CD4-positive, alpha-beta T cell (primary cell): ENCODE results near the gene ZNF280B. TPM values are rescaled to one million over a fixed set of nuclear protein-coding genes. Genes with fewer than 3 reads are reported as not detected.
"Not testable (repeated sequence)": the region's sequence is repeated elsewhere in the genome, so short reads cannot be mapped to it uniquely, and the experiment has no call there.

Source experiments
- ATAC-seq: fragments of 200-7000 bp; cut with Tn5 transposase; one replicate; pipeline ENCODE4 v1.10.0; 2022; ENCODE audit warnings: mild to moderate bottlenecking; ENCODE audit not compliant: poor library complexity
- CTCF ChIA-PET: fragments of 350-600 bp; sonication (Branson Sonifier 250); formaldehyde crosslinking; loops from one replicate; lab custom pipeline; 2021; ENCODE audit warnings: antibody characterized with exemption, inconsistent platforms; lab: Charles Lee
- POLR2A ChIA-PET: fragments of 350-600 bp; sonication (Branson Sonifier 250); formaldehyde crosslinking; loops from one replicate; lab custom pipeline; 2021; ENCODE audit warnings: antibody characterized with exemption, inconsistent platforms; lab: Charles Lee
- DNase-seq, 14 experiments: peaks; one replicate each; pipeline ENCODE4 v3.0.0-alpha.2; 2013 to 2020; ENCODE audit warnings: mixed read lengths in 2 of 14
- H3K27ac ChIP-seq, 2 donors: one replicate each; pipeline versions ENCODE4 v1.5.1 to v1.7.0; 2013; ENCODE audit warnings: low read length in 2 of 2, low read depth in 1 of 2, mild to moderate bottlenecking in 1 of 2
- H3K27me3 ChIP-seq, 2 experiments: 1 replicate in 1 of 2; 2 replicates in 1 of 2; pipeline versions ENCODE4 v1.6.1 to v1.7.0; 2013; ENCODE audit warnings: low read length in 2 of 2, control low read depth in 1 of 2, mild to moderate bottlenecking in 1 of 2, moderate library complexity in 1 of 2; ENCODE audit not compliant: insufficient read depth in 2 of 2, control insufficient read depth in 1 of 2
- H3K36me3 ChIP-seq: one replicate; pipeline ENCODE4 v1.6.1; 2013; ENCODE audit warnings: low read length, control low read depth; ENCODE audit not compliant: insufficient read depth
- H3K4me1 ChIP-seq: one replicate; pipeline ENCODE4 v1.6.1; 2013; ENCODE audit warnings: low read length, control low read depth; ENCODE audit not compliant: insufficient read depth
- H3K4me3 ChIP-seq: one replicate; pipeline ENCODE4 v1.5.1; 2013; ENCODE audit warnings: mild to moderate bottlenecking, low read length, moderate library complexity
- H3K9me3 ChIP-seq, 2 experiments: 1 replicate in 1 of 2; 2 replicates in 1 of 2; pipeline versions ENCODE4 v1.6.1 to v1.7.0; 2013; ENCODE audit warnings: low read length in 2 of 2, mild to moderate bottlenecking in 2 of 2, control low read depth in 1 of 2, moderate library complexity in 1 of 2; ENCODE audit not compliant: control insufficient read depth in 1 of 2, insufficient read depth in 1 of 2
- H3K27ac Mint-ChIP-seq: one replicate; pipeline ENCODE4 v1.8.0; 2020; ENCODE audit warnings: mixed read lengths
- H3K27me3 Mint-ChIP-seq: one replicate; pipeline ENCODE4 v1.8.0; 2021; ENCODE audit warnings: mixed read lengths
- H3K36me3 Mint-ChIP-seq: one replicate; pipeline ENCODE4 v1.8.0; 2021; ENCODE audit warnings: low read depth, mixed read lengths
- H3K4me1 Mint-ChIP-seq: one replicate; pipeline ENCODE4 v1.8.0; 2021; ENCODE audit warnings: low read depth, mixed read lengths
- H3K4me3 Mint-ChIP-seq: one replicate; pipeline ENCODE4 v1.8.0; 2020; ENCODE audit warnings: mild to moderate bottlenecking, mixed read lengths
- H3K9me3 Mint-ChIP-seq: one replicate; pipeline ENCODE4 v1.8.0; 2020; ENCODE audit warnings: mixed read lengths
- CTCF ChIP-seq: fragments of 200-600 bp; IDR thresholded peaks from one replicate; pipeline ENCODE4 v1.8.0; 2022; ENCODE audit warnings: antibody characterized with exemption, mild to moderate bottlenecking
- intact Hi-C, 2 experiments: fragments of 100-400 bp; cut with DNase I in 1 of 2; cut with micrococcal nuclease in 1 of 2; formaldehyde crosslinking; loops; one replicate each; pipeline versions ENCODE4 v1.15.1 to v1.9.0; 2023 to 2025; cut with DNase I, micrococcal nuclease
- total RNA-seq, 174 experiments: library from RNA in 2 of 174; stranded (reverse) in 2 of 174; gene quantifications; one replicate each; pipeline ENCODE4 v1.2.3 and lab custom pipeline; 2021 to 2026

ZNF280B gene
- total RNA-seq, 2 experiments from 2014 or later: 1.0 to 1.2 TPM

GRCh38 chr22:22516992-22517391 is 8.4 kb upstream of the ZNF280B start:
- peaks cover 64% of the 10 kb centered on the region for H3K27me3 Mint-ChIP-seq
- no peak for DNase-seq
- peaks cover 0 to 5% of the 10 kb centered on the region in 2 experiments for H3K27me3 ChIP-seq
- H3K9me3 ChIP-seq: no peaks in the 10 kb centered on the region
- POLR2A ChIA-PET: no interaction called here
- H3K4me1 ChIP-seq: no peaks in the 10 kb centered on the region
- H3K9me3 Mint-ChIP-seq: no peaks in the 10 kb centered on the region
- no peak overlapping the region for H3K27ac ChIP-seq
- H3K36me3 Mint-ChIP-seq: no peaks in the 10 kb centered on the region
- no peak for ATAC-seq
- TF ChIP-seq CTCF: no peak
- no peak overlapping the region for H3K27ac Mint-ChIP-seq
- no peaks in the 10 kb centered on the region for H3K36me3 ChIP-seq
- H3K4me1 Mint-ChIP-seq: no peaks in the 10 kb centered on the region
- no peak overlapping the region for H3K4me3 ChIP-seq
- H3K4me3 Mint-ChIP-seq: no peak overlapping the region
- CTCF ChIA-PET: interaction anchor here (1.0 kb wide), 1 partner anchor 12 kb away, joined by 3 read pairs; no protein-coding TSS in a partner anchor
- intact Hi-C loops: no loop called here

GRCh38 chr22:22515890-22516289 is 7.3 kb upstream of the ZNF280B start:
- no peak for TF ChIP-seq CTCF
- Histone ChIP-seq H3K9me3 (no peaks in the 10 kb centered on the region), H3K4me3 (no peak overlapping the region), H3K27ac (no peak overlapping the region), H3K36me3 (no peaks in the 10 kb centered on the region), H3K27me3 (peaks cover 0 to 5% of the 10 kb centered on the region in 2 experiments), H3K4me1 (no peaks in the 10 kb centered on the region)
- no peak overlapping the region for H3K27ac Mint-ChIP-seq
- no peaks in the 10 kb centered on the region for H3K36me3 Mint-ChIP-seq
- ATAC-seq (no peak), DNase-seq (no peak)
- ChIA-PET CTCF (interaction anchor here (1.0 kb wide), 1 partner anchor 11 kb away, joined by 3 read pairs; no protein-coding TSS in a partner anchor), POLR2A (interaction anchor here (0.7 kb wide), 1 partner anchor 11 kb away, joined by 3 read pairs; no protein-coding TSS in a partner anchor)
- no peaks in the 10 kb centered on the region for H3K4me1 Mint-ChIP-seq
- no peak overlapping the region for H3K4me3 Mint-ChIP-seq
- intact Hi-C loops: no loop called here
- H3K27me3 Mint-ChIP-seq: peaks cover 60% of the 10 kb centered on the region
- peaks cover 2% of the 10 kb centered on the region for H3K9me3 Mint-ChIP-seq

GRCh38 chr22:22514431-22514830 is 5.9 kb upstream of the ZNF280B start:
- POLR2A ChIA-PET, CTCF ChIA-PET, H3K9me3 Mint-ChIP-seq, H3K4me1 ChIP-seq, DNase-seq, H3K9me3 ChIP-seq, H3K4me3 ChIP-seq, ATAC-seq, H3K27ac ChIP-seq, intact Hi-C loops, H3K4me1 Mint-ChIP-seq, H3K36me3 Mint-ChIP-seq, H3K36me3 ChIP-seq, H3K4me3 Mint-ChIP-seq, H3K27ac Mint-ChIP-seq, H3K27me3 ChIP-seq: not testable (repeated sequence)
- H3K27me3 Mint-ChIP-seq: peaks cover 56% of the 10 kb centered on the region

- Histone ChIP-seq H3K27ac (no peak overlapping the region), H3K9me3 (peaks cover 0 to 4% of the 10 kb centered on the region in 2 experiments), H3K36me3 (no peaks in the 10 kb centered on the region), H3K4me3 (no peak overlapping the region), H3K4me1 (peaks cover 4% of the 10 kb centered on the region), H3K27me3 (peaks cover 0 to 5% of the 10 kb centered on the region in 2 experiments)
- TF ChIP-seq CTCF: no peak
- Mint-ChIP-seq H3K36me3 (no peaks in the 10 kb centered on the region), H3K27me3 (peaks cover 55% of the 10 kb centered on the region), H3K27ac (no peak overlapping the region), H3K4me3 (no peak overlapping the region), H3K9me3 (peaks cover 5% of the 10 kb centered on the region), H3K4me1 (peaks cover 4% of the 10 kb centered on the region)
- POLR2A ChIA-PET: no interaction called here
- no peak for ATAC-seq
- CTCF ChIA-PET: no interaction called here
- intact Hi-C loops: no loop called here
- no peak for DNase-seq
These were observed 5.1 kb upstream of the ZNF280B start for GRCh38 chr22:22513619-22514018.
